Hepatocyte (in vitro differentiated cells): Measurements from ENCODE around the gene PSMA7. TPM values are rescaled to one million over a fixed set of nuclear protein-coding genes. Genes with fewer than 3 reads are reported as not detected.

Experiments
- DNase-seq: peaks from one replicate; pipeline ENCODE4 v3.0.0-alpha.2; 2016; ENCODE audit warnings: low spot score
- H2AFZ ChIP-seq: fragments of 200-600 bp; sonication (generic); 2 replicates; pipeline ENCODE4 v1.6.0; 2016; ENCODE audit warnings: antibody characterized with exemption, mild to moderate bottlenecking
- H3K27ac ChIP-seq: fragments of 200-600 bp; sonication (generic); 2 replicates; pipeline ENCODE4 v1.5.1; 2016; ENCODE audit warnings: mild to moderate bottlenecking
- H3K27me3 ChIP-seq: fragments of 200-600 bp; sonication (generic); 2 replicates; pipeline ENCODE4 v1.6.1; 2016
- H3K36me3 ChIP-seq: fragments of 200-600 bp; sonication (generic); replicated peaks from 2 replicates; pipeline ENCODE4 v1.5.1; 2016; ENCODE audit warnings: low read depth; ENCODE audit not compliant: insufficient read depth
- H3K4me1 ChIP-seq: fragments of 200-600 bp; sonication (generic); 2 replicates; pipeline ENCODE4 v1.5.1; 2016; ENCODE audit warnings: mild to moderate bottlenecking, moderate library complexity; ENCODE audit not compliant: insufficient read depth
- H3K4me2 ChIP-seq: fragments of 200-600 bp; sonication (generic); 2 replicates; pipeline ENCODE4 v1.6.0; 2016
- H3K4me3 ChIP-seq: fragments of 200-600 bp; sonication (generic); 2 replicates; pipeline ENCODE4 v1.5.1; 2016; ENCODE audit warnings: mild to moderate bottlenecking
- H3K79me2 ChIP-seq: fragments of 200-600 bp; sonication (generic); 2 replicates; pipeline ENCODE4 v1.6.0; 2017; ENCODE audit warnings: mild to moderate bottlenecking
- H3K9me2 ChIP-seq: fragments of 200-600 bp; sonication (generic); replicated peaks from 2 replicates; pipeline ENCODE4 v1.6.0; 2017; ENCODE audit warnings: mild to moderate bottlenecking; ENCODE audit not compliant: insufficient read depth
- H3K9me3 ChIP-seq: fragments of 200-600 bp; sonication (generic); 2 replicates; pipeline ENCODE4 v1.5.1; 2016; ENCODE audit warnings: low read depth, mild to moderate bottlenecking
- H4K20me1 ChIP-seq: fragments of 200-600 bp; sonication (generic); 2 replicates; pipeline ENCODE4 v1.6.0; 2016; ENCODE audit warnings: mild to moderate bottlenecking; ENCODE audit not compliant: insufficient read depth, poor library complexity, severe bottlenecking
- EZH2 ChIP-seq: fragments of 200-600 bp; sonication (generic); IDR thresholded peaks from 2 replicates; pipeline ENCODE4 v1.6.1; 2016; ENCODE audit warnings: antibody characterized with exemption, mild to moderate bottlenecking, borderline replicate concordance
- EZH2phosphoT487 ChIP-seq: fragments of 200-600 bp; sonication (generic); IDR thresholded peaks from one replicate; pipeline ENCODE4 v1.6.1; 2018; ENCODE audit warnings: antibody characterized with exemption, mild to moderate bottlenecking, low read depth, moderate library complexity; ENCODE audit not compliant: unreplicated experiment, severe bottlenecking
- WGBS: methylation state at CpG from one replicate; pipeline ENCODE4 v1.1.6; 2016; ENCODE audit warnings: low lambda C conversion rate; ENCODE audit errors: missing lambda C conversion rate; 5-methylcytosine and 5-hydroxymethylcytosine counted together
- polyA plus RNA-seq: library from polyadenylated mRNA; unstranded; fragments of >200 nt; fragmentation: Nextera tagmentation; extraction: Ambion mirVana; gene quantifications from 2 replicates; pipeline ENCODE4 v1.2.1, GENCODE V29; 2016
- total RNA-seq: library from RNA; depleted of rRNA; stranded (reverse); fragments of >200 nt; gene quantifications from 2 replicates; pipeline ENCODE4 v1.2.3, GENCODE V29; 2014
- TF ChIP-seq, protein P1 (sequence below): fragments of 200-600 bp; sonication (generic); IDR thresholded peaks from 2 replicates; pipeline ENCODE4 v1.5.1; 2016; ENCODE audit warnings: antibody characterized with exemption, mild to moderate bottlenecking; ENCODE audit not compliant: poor library complexity

Gene PSMA7
- total and polyA plus RNA-seq, 2 experiments from 2014 or later = 277 to 408 TPM

DNA sequence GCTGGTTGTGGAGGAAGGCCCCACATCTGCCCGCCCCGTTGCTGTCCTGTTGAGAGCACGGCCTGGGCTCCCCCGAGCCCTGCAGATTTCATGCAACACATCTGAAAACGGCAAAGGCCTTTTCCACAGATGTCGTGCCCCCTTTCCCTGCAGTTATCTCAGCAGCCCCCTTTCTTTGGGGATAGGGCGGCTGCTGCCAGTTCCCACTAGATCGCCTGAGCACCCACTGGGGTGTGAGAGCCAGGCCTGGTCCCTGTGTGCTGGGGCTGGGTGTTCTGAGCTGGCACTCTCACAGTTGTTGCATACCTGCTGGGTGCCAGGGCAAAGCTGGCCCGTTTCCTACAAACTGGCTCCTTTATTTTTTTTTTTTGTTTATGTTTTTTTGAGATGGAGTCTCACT, 27.3 kb upstream of the PSMA7 start:
- H3K27me3 ChIP-seq = no peaks in the 10 kb centered on the region
- 91% methylated on average over 9 of the region's 9 CpGs for WGBS
- no peaks in the 10 kb centered on the region for H3K36me3 ChIP-seq
- H3K4me3 ChIP-seq = no peak overlapping the region
- H3K27ac ChIP-seq = no peak overlapping the region
- no peaks in the 10 kb centered on the region for H4K20me1 ChIP-seq
- H3K4me2 ChIP-seq = no peak overlapping the region
- H3K9me3 ChIP-seq = no peaks in the 10 kb centered on the region
- TF ChIP-seq EZH2phosphoT487 (no peak), EZH2 (no peak)
- TF ChIP-seq, protein P1, sequence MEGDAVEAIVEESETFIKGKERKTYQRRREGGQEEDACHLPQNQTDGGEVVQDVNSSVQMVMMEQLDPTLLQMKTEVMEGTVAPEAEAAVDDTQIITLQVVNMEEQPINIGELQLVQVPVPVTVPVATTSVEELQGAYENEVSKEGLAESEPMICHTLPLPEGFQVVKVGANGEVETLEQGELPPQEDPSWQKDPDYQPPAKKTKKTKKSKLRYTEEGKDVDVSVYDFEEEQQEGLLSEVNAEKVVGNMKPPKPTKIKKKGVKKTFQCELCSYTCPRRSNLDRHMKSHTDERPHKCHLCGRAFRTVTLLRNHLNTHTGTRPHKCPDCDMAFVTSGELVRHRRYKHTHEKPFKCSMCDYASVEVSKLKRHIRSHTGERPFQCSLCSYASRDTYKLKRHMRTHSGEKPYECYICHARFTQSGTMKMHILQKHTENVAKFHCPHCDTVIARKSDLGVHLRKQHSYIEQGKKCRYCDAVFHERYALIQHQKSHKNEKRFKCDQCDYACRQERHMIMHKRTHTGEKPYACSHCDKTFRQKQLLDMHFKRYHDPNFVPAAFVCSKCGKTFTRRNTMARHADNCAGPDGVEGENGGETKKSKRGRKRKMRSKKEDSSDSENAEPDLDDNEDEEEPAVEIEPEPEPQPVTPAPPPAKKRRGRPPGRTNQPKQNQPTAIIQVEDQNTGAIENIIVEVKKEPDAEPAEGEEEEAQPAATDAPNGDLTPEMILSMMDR = no peak
- H2AFZ ChIP-seq = no peak overlapping the region
- H3K79me2 ChIP-seq = no peaks in the 10 kb centered on the region
- no peaks in the 10 kb centered on the region for H3K9me2 ChIP-seq
- no peaks in the 10 kb centered on the region for H3K4me1 ChIP-seq
- DNase-seq = no peak

GRCh38 chr20:62168890-62169435, 25.8 kb upstream of the PSMA7 start:
- H3K79me2 ChIP-seq = no peaks in the 10 kb centered on the region
- H3K4me1 ChIP-seq = no peaks in the 10 kb centered on the region
- H3K4me3 ChIP-seq = no peak overlapping the region
- no peak overlapping the region for H2AFZ ChIP-seq
- no peaks in the 10 kb centered on the region for H3K9me3 ChIP-seq
- no peaks in the 10 kb centered on the region for H3K27me3 ChIP-seq
- WGBS = 94% methylated on average over 23 of the region's 23 CpGs
- DNase-seq = no peak
- no peak overlapping the region for H3K27ac ChIP-seq
- no peaks in the 10 kb centered on the region for H3K36me3 ChIP-seq
- TF ChIP-seq EZH2 (no peak), EZH2phosphoT487 (no peak)
- TF ChIP-seq, protein P1 = no peak
- H3K9me2 ChIP-seq = no peaks in the 10 kb centered on the region
- H4K20me1 ChIP-seq = no peaks in the 10 kb centered on the region
- no peak overlapping the region for H3K4me2 ChIP-seq

GRCh38 chr20:62168061-62168460, 24.9 kb upstream of the PSMA7 start:
- Histone ChIP-seq H3K79me2 (no peaks in the 10 kb centered on the region), H4K20me1 (no peaks in the 10 kb centered on the region), H3K27me3 (no peaks in the 10 kb centered on the region), H3K4me1 (no peaks in the 10 kb centered on the region), H3K36me3 (no peaks in the 10 kb centered on the region), H2AFZ (no peak overlapping the region), H3K9me2 (no peaks in the 10 kb centered on the region), H3K4me2 (no peak overlapping the region), H3K27ac (no peak overlapping the region), H3K9me3 (no peaks in the 10 kb centered on the region), H3K4me3 (no peak overlapping the region)
- 95% methylated on average over 4 of the region's 4 CpGs for WGBS
- TF ChIP-seq EZH2 (no peak), EZH2phosphoT487 (no peak)
- TF ChIP-seq, protein P1 = no peak
- DNase-seq = no peak
